ENCODE data around the gene WWP2.

Gene WWP2

GRCh38 chr16:69793526-69793925, 31.4 kb downstream of the WWP2 start:
- Histone ChIP-seq H3K9me3 (ENCODE audit: insufficient read depth, low read depth, low read length) (no peaks in the 10 kb centered on the region), H3K4me1 (ENCODE audit: insufficient read depth, low read length, poor library complexity, severe bottlenecking) (no peaks in the 10 kb centered on the region), H3F3A (ENCODE audit: low read depth) (no peaks in the 10 kb centered on the region), H4K20me1 (ENCODE audit: insufficient read depth, low read length, poor library complexity, severe bottlenecking) (peaks cover 7% of the 10 kb centered on the region), H3K79me2 (ENCODE audit: insufficient read depth, low read length) (no peaks in the 10 kb centered on the region), H3K4me3 (ENCODE audit: low read length, poor library complexity, severe bottlenecking) (no peak overlapping the region), H3K27me3 (ENCODE audit: insufficient read depth, low read length, poor library complexity, severe bottlenecking) (no peaks in the 10 kb centered on the region), H3K9ac (ENCODE audit: low read depth, low read length, poor library complexity, severe bottlenecking) (no peak overlapping the region), H2AFZ (ENCODE audit: low read length) (no peak overlapping the region), H3K4me2 (ENCODE audit: low read depth, low read length, poor library complexity, severe bottlenecking) (no peak overlapping the region), H3K9me2 (replicated peaks; ENCODE audit: low read depth, low read length) (no peaks in the 10 kb centered on the region), H3K36me3 (ENCODE audit: insufficient read depth, low read length) (peaks cover 2% of the 10 kb centered on the region; the same call in 1 of the 2 replicates)
- no peak for TF ChIP-seq EZH2phosphoT487 (IDR thresholded peaks at IDR 0.05; ENCODE audit: borderline replicate concordance)
- no peak for TF ChIP-seq CTCF (conservative IDR thresholded peaks at IDR 0.05; ENCODE audit: low read length)

GRCh38 chr16:69794486-69794885, 32.4 kb downstream of the WWP2 start:
- Histone ChIP-seq H3K4me1 (ENCODE audit: insufficient read depth, low read length, poor library complexity, severe bottlenecking) (no peaks in the 10 kb centered on the region), H3K9ac (ENCODE audit: low read depth, low read length, poor library complexity, severe bottlenecking) (no peak overlapping the region), H2AFZ (ENCODE audit: low read length) (no peak overlapping the region), H3K9me3 (ENCODE audit: insufficient read depth, low read depth, low read length) (no peaks in the 10 kb centered on the region), H3K27me3 (ENCODE audit: insufficient read depth, low read length, poor library complexity, severe bottlenecking) (no peaks in the 10 kb centered on the region), H3F3A (ENCODE audit: low read depth) (no peaks in the 10 kb centered on the region), H3K36me3 (ENCODE audit: insufficient read depth, low read length) (peaks cover 10% of the 10 kb centered on the region; the same call in 1 of the 2 replicates), H3K4me2 (ENCODE audit: low read depth, low read length, poor library complexity, severe bottlenecking) (no peak overlapping the region), H4K20me1 (ENCODE audit: insufficient read depth, low read length, poor library complexity, severe bottlenecking) (peaks cover 7% of the 10 kb centered on the region), H3K4me3 (ENCODE audit: low read length, poor library complexity, severe bottlenecking) (no peak overlapping the region), H3K79me2 (ENCODE audit: insufficient read depth, low read length) (no peaks in the 10 kb centered on the region), H3K9me2 (replicated peaks; ENCODE audit: low read depth, low read length) (no peaks in the 10 kb centered on the region)
- TF ChIP-seq EZH2phosphoT487 (IDR thresholded peaks at IDR 0.05; ENCODE audit: borderline replicate concordance) (no peak), CTCF (conservative IDR thresholded peaks at IDR 0.05; ENCODE audit: low read length) (no peak)

- Histone ChIP-seq H3K36me3 (ENCODE audit: insufficient read depth, low read length) (peaks cover 18% of the 10 kb centered on the region; the same call in 1 of the 2 replicates), H3K27me3 (ENCODE audit: insufficient read depth, low read length, poor library complexity, severe bottlenecking) (no peaks in the 10 kb centered on the region), H4K20me1 (ENCODE audit: insufficient read depth, low read length, poor library complexity, severe bottlenecking) (peaks cover 7% of the 10 kb centered on the region), H3K9ac (ENCODE audit: low read depth, low read length, poor library complexity, severe bottlenecking) (no peak overlapping the region), H3K9me2 (replicated peaks; ENCODE audit: low read depth, low read length) (no peaks in the 10 kb centered on the region), H3K4me1 (ENCODE audit: insufficient read depth, low read length, poor library complexity, severe bottlenecking) (no peaks in the 10 kb centered on the region), H3K79me2 (ENCODE audit: insufficient read depth, low read length) (no peaks in the 10 kb centered on the region), H3K9me3 (ENCODE audit: insufficient read depth, low read depth, low read length) (no peaks in the 10 kb centered on the region), H3K4me3 (ENCODE audit: low read length, poor library complexity, severe bottlenecking) (no peak overlapping the region), H3F3A (ENCODE audit: low read depth) (no peaks in the 10 kb centered on the region), H3K4me2 (ENCODE audit: low read depth, low read length, poor library complexity, severe bottlenecking) (no peak overlapping the region), H2AFZ (ENCODE audit: low read length) (no peak overlapping the region)
- TF ChIP-seq CTCF (conservative IDR thresholded peaks at IDR 0.05; ENCODE audit: low read length) = peak; percentile 94
- TF ChIP-seq EZH2phosphoT487 (IDR thresholded peaks at IDR 0.05; ENCODE audit: borderline replicate concordance) = no peak
These were observed 34.4 kb downstream of the WWP2 start for GRCh38 chr16:69796285-69797118.
